ENCODE data around the gene PAX7. TPM values are rescaled to one million over a fixed set of nuclear protein-coding genes. Genes with fewer than 3 reads are reported as not detected.

PAX7 gene
- total and polyA plus RNA-seq, 9 donors, result not detected

DNA sequence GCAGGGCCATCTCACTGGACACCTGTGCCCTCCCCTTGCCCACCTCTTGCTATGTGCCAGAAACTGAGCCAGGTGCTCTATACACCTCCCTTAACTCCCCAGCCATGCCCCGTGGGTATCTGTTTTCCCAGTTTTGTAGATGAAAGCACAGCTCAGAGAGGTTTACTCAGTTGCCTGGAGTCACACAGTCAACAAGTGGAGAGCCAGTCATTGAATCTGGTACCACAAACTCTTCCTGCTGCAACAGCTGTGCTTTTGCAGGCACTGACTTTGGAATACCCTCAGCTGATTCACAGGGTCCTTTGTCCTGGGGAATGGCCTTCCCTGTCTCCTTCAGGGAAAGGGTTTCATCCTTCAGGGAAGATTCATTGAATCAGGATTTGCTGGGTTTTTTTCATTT is 22.1 kb downstream of the PAX7 start:
- H3K27me3 ChIP-seq, result no peaks in the 10 kb centered on the region
- H3K4me1 ChIP-seq (ENCODE audit: insufficient read depth), result no peaks in the 10 kb centered on the region
- H3K27ac ChIP-seq, result no peak overlapping the region
- no peaks in the 10 kb centered on the region for H3K9me3 ChIP-seq
- intact Hi-C loops (cut with DNase I), result no loop called here
- no peak overlapping the region for H3K4me3 ChIP-seq
- no peak for TF ChIP-seq EP300 (IDR thresholded peaks at IDR 0.05)
- TF ChIP-seq, protein P1, sequence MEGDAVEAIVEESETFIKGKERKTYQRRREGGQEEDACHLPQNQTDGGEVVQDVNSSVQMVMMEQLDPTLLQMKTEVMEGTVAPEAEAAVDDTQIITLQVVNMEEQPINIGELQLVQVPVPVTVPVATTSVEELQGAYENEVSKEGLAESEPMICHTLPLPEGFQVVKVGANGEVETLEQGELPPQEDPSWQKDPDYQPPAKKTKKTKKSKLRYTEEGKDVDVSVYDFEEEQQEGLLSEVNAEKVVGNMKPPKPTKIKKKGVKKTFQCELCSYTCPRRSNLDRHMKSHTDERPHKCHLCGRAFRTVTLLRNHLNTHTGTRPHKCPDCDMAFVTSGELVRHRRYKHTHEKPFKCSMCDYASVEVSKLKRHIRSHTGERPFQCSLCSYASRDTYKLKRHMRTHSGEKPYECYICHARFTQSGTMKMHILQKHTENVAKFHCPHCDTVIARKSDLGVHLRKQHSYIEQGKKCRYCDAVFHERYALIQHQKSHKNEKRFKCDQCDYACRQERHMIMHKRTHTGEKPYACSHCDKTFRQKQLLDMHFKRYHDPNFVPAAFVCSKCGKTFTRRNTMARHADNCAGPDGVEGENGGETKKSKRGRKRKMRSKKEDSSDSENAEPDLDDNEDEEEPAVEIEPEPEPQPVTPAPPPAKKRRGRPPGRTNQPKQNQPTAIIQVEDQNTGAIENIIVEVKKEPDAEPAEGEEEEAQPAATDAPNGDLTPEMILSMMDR (IDR thresholded peaks at IDR 0.05), result no peak
- TF ChIP-seq POLR2A (IDR thresholded peaks at IDR 0.05), result no peak
- H3K36me3 ChIP-seq, result no peaks in the 10 kb centered on the region
- DNase-seq, result no peak
- 5 to 14% (median 8%) methylated on average over 1 of the region's 1 CpG for WGBS, 3 donors

DNA sequence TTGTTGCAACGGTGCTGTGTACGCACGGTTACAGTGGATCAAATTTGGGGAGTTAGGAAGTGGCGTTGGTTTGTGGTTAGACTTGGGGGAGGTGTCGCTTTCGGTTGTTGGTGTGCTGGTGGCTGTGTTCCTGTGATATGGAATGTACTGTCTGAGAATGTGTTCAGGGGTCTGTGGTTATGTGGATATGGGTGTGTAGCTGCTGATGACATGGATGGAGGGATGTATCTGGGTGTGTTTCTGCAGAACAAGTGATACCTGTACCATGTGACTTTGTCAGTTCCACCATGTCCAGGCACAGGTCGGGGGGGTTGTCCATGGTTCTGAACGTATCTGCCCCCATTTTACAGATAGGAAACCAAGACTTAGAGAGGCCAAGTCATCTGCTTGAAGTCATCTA is 22.7 kb downstream of the PAX7 start:
- 50 to 61% (median 55%) methylated on average over 8 of the region's 8 CpGs for WGBS, 3 donors
- Histone ChIP-seq H3K27ac (no peak overlapping the region), H3K4me3 (no peak overlapping the region), H3K36me3 (no peaks in the 10 kb centered on the region), H3K4me1 (ENCODE audit: insufficient read depth) (no peaks in the 10 kb centered on the region), H3K27me3 (no peaks in the 10 kb centered on the region), H3K9me3 (no peaks in the 10 kb centered on the region)
- TF ChIP-seq POLR2A (IDR thresholded peaks at IDR 0.05) (no peak), EP300 (IDR thresholded peaks at IDR 0.05) (no peak)
- TF ChIP-seq, protein P1 (IDR thresholded peaks at IDR 0.05), result no peak
- intact Hi-C loops (cut with DNase I), result no loop called here
- DNase-seq, result no peak

DNA sequence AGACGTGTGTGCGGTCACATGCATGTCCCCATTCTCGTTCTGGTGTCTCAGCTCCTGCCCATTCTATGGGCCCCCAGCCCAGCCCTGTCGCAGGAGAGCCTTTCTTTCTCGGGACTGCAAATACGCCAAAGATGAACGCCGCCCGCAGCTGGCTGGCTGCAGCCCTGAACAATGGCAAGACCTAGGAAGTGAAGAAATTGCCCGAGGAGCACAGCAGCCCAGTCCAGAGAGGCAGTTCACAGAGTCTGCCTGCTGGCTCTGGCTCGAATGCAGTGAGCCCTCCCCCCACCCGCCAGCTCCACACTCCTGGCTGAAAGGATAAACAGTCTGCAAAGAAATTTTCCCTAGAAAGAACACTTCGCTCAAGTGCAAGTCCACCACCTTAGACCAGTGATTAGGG is 23.3 kb downstream of the PAX7 start:
- H3K9me3 ChIP-seq, result no peaks in the 10 kb centered on the region
- 14 to 19% (median 17%) methylated on average over 13 of the region's 13 CpGs for WGBS, 3 donors
- H3K27me3 ChIP-seq, result no peaks in the 10 kb centered on the region
- no peak for DNase-seq
- TF ChIP-seq EP300 (IDR thresholded peaks at IDR 0.05) (no peak), POLR2A (IDR thresholded peaks at IDR 0.05) (no peak)
- TF ChIP-seq, protein P1 (IDR thresholded peaks at IDR 0.05), result no peak
- H3K36me3 ChIP-seq, result no peaks in the 10 kb centered on the region
- intact Hi-C loops (cut with DNase I), result no loop called here
- H3K27ac ChIP-seq, result no peak overlapping the region
- H3K4me1 ChIP-seq (ENCODE audit: insufficient read depth), result no peaks in the 10 kb centered on the region
- no peak overlapping the region for H3K4me3 ChIP-seq

DNA sequence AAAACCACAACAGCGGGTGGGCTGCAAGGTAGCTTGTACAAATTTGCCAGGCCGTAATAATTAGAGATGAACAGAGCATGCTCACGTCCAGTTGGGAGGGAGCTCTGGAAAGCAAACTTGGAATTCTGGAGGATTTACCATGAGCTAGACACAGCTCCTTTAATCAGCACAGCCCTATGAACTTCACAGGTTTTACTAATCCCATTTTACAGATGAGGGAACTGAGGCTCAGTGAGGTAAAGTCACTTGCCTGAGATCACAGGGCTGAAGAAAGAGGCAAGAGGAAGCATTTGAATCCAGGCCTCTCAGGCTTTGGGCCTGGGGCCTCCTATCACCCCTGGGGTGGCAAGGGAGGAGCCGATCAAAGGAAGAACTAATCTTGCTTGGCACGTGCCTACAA is 24.0 kb downstream of the PAX7 start:
- Histone ChIP-seq H3K27ac (no peak overlapping the region), H3K4me1 (ENCODE audit: insufficient read depth) (no peaks in the 10 kb centered on the region), H3K9me3 (no peaks in the 10 kb centered on the region), H3K36me3 (no peaks in the 10 kb centered on the region), H3K27me3 (no peaks in the 10 kb centered on the region), H3K4me3 (no peak overlapping the region)
- 76 to 85% (median 79%) methylated on average over 5 of the region's 5 CpGs for WGBS, 3 donors
- TF ChIP-seq EP300 (IDR thresholded peaks at IDR 0.05), result no peak
- TF ChIP-seq, protein P1 (IDR thresholded peaks at IDR 0.05), result no peak
- no peak for TF ChIP-seq POLR2A (IDR thresholded peaks at IDR 0.05)
- intact Hi-C loops (cut with DNase I), result no loop called here
- DNase-seq, result no peak
